BE2C (cell line): ENCODE data around the gene PLCH2.

Source experiments
- DNase-seq: peaks from one replicate; pipeline ENCODE4 v3.0.0-alpha.2; 2020
- H3K27me3 ChIP-seq: fragments of 250-450 bp; sonication (Bioruptor Pico); 2 replicates; pipeline ENCODE4 v1.5.1; 2020; ENCODE audit warnings: mild to moderate bottlenecking
- H3K36me3 ChIP-seq: fragments of 250-450 bp; sonication (Bioruptor Pico); 2 replicates; pipeline ENCODE4 v1.5.1; 2020; ENCODE audit warnings: mild to moderate bottlenecking
- H3K4me1 ChIP-seq: fragments of 250-450 bp; sonication (Bioruptor Pico); 2 replicates; pipeline ENCODE4 v1.5.1; 2020
- H3K4me3 ChIP-seq: 2 replicates; pipeline ENCODE4 v1.5.1; 2011; ENCODE audit warnings: low read depth, low read length
- H3K9me3 ChIP-seq: fragments of 250-450 bp; sonication (Bioruptor Pico); 2 replicates; pipeline ENCODE4 v1.5.1; 2020
- CTCF ChIP-seq: IDR thresholded peaks from 2 replicates; pipeline ENCODE4 v1.5.1; 2012; ENCODE audit warnings: mild to moderate bottlenecking, low read depth, low read length

PLCH2 gene

GRCh38 chr1:2501820-2502119 is 25.7 kb downstream of the PLCH2 start:
- H3K4me1 ChIP-seq: no peaks in the 10 kb centered on the region
- no peaks in the 10 kb centered on the region for H3K27me3 ChIP-seq
- H3K4me3 ChIP-seq: no peak overlapping the region
- no peak for DNase-seq
- TF ChIP-seq CTCF: no peak
- H3K36me3 ChIP-seq: no peaks in the 10 kb centered on the region
- no peaks in the 10 kb centered on the region for H3K9me3 ChIP-seq

GRCh38 chr1:2502210-2502609 is 26.1 kb downstream of the PLCH2 start:
- Histone ChIP-seq H3K9me3 (no peaks in the 10 kb centered on the region), H3K27me3 (no peaks in the 10 kb centered on the region), H3K36me3 (no peaks in the 10 kb centered on the region), H3K4me1 (no peaks in the 10 kb centered on the region), H3K4me3 (no peak overlapping the region)
- TF ChIP-seq CTCF: no peak
- DNase-seq: no peak

GRCh38 chr1:2502661-2503553 is 26.8 kb downstream of the PLCH2 start:
- no peak for TF ChIP-seq CTCF
- no peak overlapping the region for H3K4me3 ChIP-seq
- H3K9me3 ChIP-seq: no peaks in the 10 kb centered on the region
- DNase-seq: no peak
- no peaks in the 10 kb centered on the region for H3K4me1 ChIP-seq
- no peaks in the 10 kb centered on the region for H3K27me3 ChIP-seq
- no peaks in the 10 kb centered on the region for H3K36me3 ChIP-seq

- H3K36me3 ChIP-seq: no peaks in the 10 kb centered on the region
These were observed 27.6 kb downstream of the PLCH2 start for GRCh38 chr1:2503554-2504224.

GRCh38 chr1:2504225-2504948 is 28.3 kb downstream of the PLCH2 start:
- Histone ChIP-seq H3K4me3 (no peak overlapping the region), H3K4me1 (no peaks in the 10 kb centered on the region)

More at GRCh38 chr1:2503554-2504224, 27.6 kb downstream of the PLCH2 start:
- no peak for TF ChIP-seq CTCF
- Histone ChIP-seq H3K4me1 (no peaks in the 10 kb centered on the region), H3K9me3 (no peaks in the 10 kb centered on the region), H3K4me3 (no peak overlapping the region), H3K27me3 (no peaks in the 10 kb centered on the region)
- DNase-seq: no peak

More at GRCh38 chr1:2504225-2504948, 28.3 kb downstream of the PLCH2 start:
- no peak for TF ChIP-seq CTCF
- Histone ChIP-seq H3K36me3 (no peaks in the 10 kb centered on the region), H3K27me3 (no peaks in the 10 kb centered on the region), H3K9me3 (no peaks in the 10 kb centered on the region)
- no peak for DNase-seq
